GM18508 (cell line): ENCODE data around the gene SP140.

ENCODE experiments used
- ATAC-seq: cut with Tn5 transposase; IDR thresholded peaks from one replicate; pipeline ENCODE4 v1.9.1; 2021; ENCODE audit warnings: moderate number of reproducible peaks; ENCODE audit not compliant: insufficient read depth, unreplicated experiment

Gene SP140

GRCh38 chr2:230356084-230356483 lies 130.5 kb downstream of the SP140 start:
- no peak for ATAC-seq

GRCh38 chr2:230358305-230358704 lies 132.8 kb downstream of the SP140 start:
- ATAC-seq, result no peak

- no peak for ATAC-seq
Measured at GRCh38 chr2:230360028-230360427, 134.5 kb downstream of the SP140 start.

GRCh38 chr2:230362030-230362691 lies 136.6 kb downstream of the SP140 start:
- no peak for ATAC-seq
